Left ventricle myocardium superior (tissue), 1 donor: ENCODE results near the gene ERC2. TPM values are rescaled to one million over a fixed set of nuclear protein-coding genes. Genes with fewer than 3 reads are reported as not detected.
"Not testable (repeated sequence)": the region's sequence is repeated elsewhere in the genome, so short reads cannot be mapped to it uniquely, and the experiment has no call there.

Source experiments
- ATAC-seq: fragments of 200-7000 bp; cut with Tn5 transposase; one replicate; pipeline ENCODE4 v1.9.1; 2020; ENCODE audit warnings: mild to moderate bottlenecking, moderate library complexity
- DNase-seq: peaks from one replicate; pipeline ENCODE4 v3.0.0-alpha.2; 2020
- intact Hi-C: fragments of 100-400 bp; cut with micrococcal nuclease; formaldehyde crosslinking; loops from one replicate; pipeline ENCODE4 v1.11.0; 2022
- total RNA-seq: library from RNA; stranded (reverse); fragmentation: NEBNext Ultra II Directional; extraction: Animal tissue kit (Norgen Biotek cat#: 25700); gene quantifications from one replicate; pipeline ENCODE4 v1.2.1, GENCODE V29; 2021
- donor health status: DM: no; HTN: yes; CAD: no; lungs with severe emphysema.

ERC2 gene
- total RNA-seq, 1 donor from 2014 or later = 0.94 TPM

GRCh38 chr3:56277236-56277635 lies 191.0 kb downstream of the ERC2 start:
- ATAC-seq = no peak
- intact Hi-C loops = no loop called here
- DNase-seq = no peak

- intact Hi-C loops = no loop called here
- ATAC-seq (peak; percentile 86), DNase-seq (no peak)
Observed at GRCh38 chr3:56275120-56275519, 193.1 kb downstream of the ERC2 start.

GRCh38 chr3:56269755-56270535 lies 198.3 kb downstream of the ERC2 start:
- no peak for DNase-seq
- ATAC-seq = peak; percentile 95

GRCh38 chr3:56268616-56269383 lies 199.5 kb downstream of the ERC2 start:
- DNase-seq (no peak), ATAC-seq (peak; percentile 53)
- intact Hi-C loops = no loop called here

More at GRCh38 chr3:56269755-56270535, 198.3 kb downstream of the ERC2 start:
- intact Hi-C loops = no loop called here

- intact Hi-C loops, DNase-seq, ATAC-seq: not testable (repeated sequence)
Observed at GRCh38 chr3:56261852-56262251, 206.4 kb downstream of the ERC2 start.

- DNase-seq (no peak), ATAC-seq (no peak)
- intact Hi-C loops = no loop called here
Observed at GRCh38 chr3:56260262-56260661, 208.0 kb downstream of the ERC2 start.

GRCh38 chr3:56257826-56258225 lies 210.4 kb downstream of the ERC2 start:
- no peak for ATAC-seq
- no peak for DNase-seq
- intact Hi-C loops = no loop called here

- DNase-seq = no peak
- no peak for ATAC-seq
- intact Hi-C loops = no loop called here
Observed at GRCh38 chr3:56254835-56255234, 213.4 kb downstream of the ERC2 start.

GRCh38 chr3:56253941-56254665 lies 214.2 kb downstream of the ERC2 start:
- no peak for DNase-seq
- no peak for ATAC-seq
- intact Hi-C loops = no loop called here

GRCh38 chr3:56251343-56251945 lies 216.8 kb downstream of the ERC2 start:
- DNase-seq = no peak
- no peak for ATAC-seq
- intact Hi-C loops = no loop called here

- DNase-seq (no peak), ATAC-seq (no peak)
- intact Hi-C loops = no loop called here
Observed at GRCh38 chr3:56248021-56248420, 220.2 kb downstream of the ERC2 start.

- ATAC-seq (no peak), DNase-seq (no peak)
- intact Hi-C loops = no loop called here
Observed at GRCh38 chr3:56238299-56238698, 230.0 kb downstream of the ERC2 start.

- intact Hi-C loops = no loop called here
- DNase-seq = no peak
- ATAC-seq = no peak
Observed at GRCh38 chr3:56233742-56234141, 234.5 kb downstream of the ERC2 start.

- no peak for DNase-seq
- intact Hi-C loops = no loop called here
- ATAC-seq = no peak
Observed at GRCh38 chr3:56229311-56229710, 239.0 kb downstream of the ERC2 start.

- DNase-seq = no peak
- intact Hi-C loops = no loop called here
- ATAC-seq = no peak
Observed at GRCh38 chr3:56222866-56223265, 245.4 kb downstream of the ERC2 start.

GRCh38 chr3:56219894-56220805 lies 248.1 kb downstream of the ERC2 start:
- intact Hi-C loops = no loop called here
- no peak for ATAC-seq
- no peak for DNase-seq

GRCh38 chr3:56209982-56210751 lies 258.1 kb downstream of the ERC2 start:
- intact Hi-C loops = no loop called here
- DNase-seq = no peak
- no peak for ATAC-seq

- DNase-seq = no peak
- no peak for ATAC-seq
- intact Hi-C loops = no loop called here
Observed at GRCh38 chr3:56207922-56208321, 260.3 kb downstream of the ERC2 start.
